HepG2 (cell line): ENCODE results near the gene SEPTIN10. TPM values are rescaled to one million over a fixed set of nuclear protein-coding genes. Genes with fewer than 3 reads are reported as not detected.

ENCODE experiments used
- ATF6 ChIP-seq: sonication (generic); formaldehyde crosslinking; conservative IDR thresholded peaks from 2 replicates; pipeline ENCODE4 v1.4.0; 2020; ENCODE audit warnings: missing genetic modification reagents
- EZH2 ChIP-seq: conservative IDR thresholded peaks from 2 replicates; pipeline ENCODE4 v1.6.1; 2012; ENCODE audit warnings: mild to moderate bottlenecking, low read depth, low read length, moderate library complexity
- FIP1L1 ChIP-seq: fragments of 200-400 bp; formaldehyde crosslinking; IDR thresholded peaks from 2 replicates; pipeline ENCODE4 v1.6.1; 2018; ENCODE audit warnings: low read depth, mild to moderate bottlenecking, low read length, moderate library complexity, borderline replicate concordance; ENCODE audit not compliant: insufficient read depth
- HNRNPLL ChIP-seq: fragments of 200-400 bp; formaldehyde crosslinking; IDR thresholded peaks from 2 replicates; pipeline ENCODE4 v1.6.1; 2017; ENCODE audit warnings: mild to moderate bottlenecking, low read depth, low read length; ENCODE audit not compliant: poor library complexity, severe bottlenecking
- KDM5B ChIP-seq: sonication (generic); formaldehyde crosslinking; IDR thresholded peaks from 2 replicates; pipeline ENCODE4 v1.4.0; 2020; ENCODE audit warnings: missing genetic modification reagents, mild to moderate bottlenecking, borderline replicate concordance
- LRRFIP1 ChIP-seq: sonication (generic); formaldehyde crosslinking; conservative IDR thresholded peaks from 2 replicates; pipeline ENCODE4 v1.4.0; 2020; ENCODE audit warnings: missing genetic modification reagents
- SALL1 ChIP-seq: sonication (generic); formaldehyde crosslinking; IDR thresholded peaks from 2 replicates; pipeline ENCODE4 v1.8.0; 2022; ENCODE audit warnings: mild to moderate bottlenecking, missing genetic modification reagents
- SMAD1 ChIP-seq: sonication (generic); formaldehyde crosslinking; IDR thresholded peaks from 2 replicates; pipeline ENCODE4 v1.4.0; 2020; ENCODE audit warnings: missing genetic modification reagents, low read depth, mild to moderate bottlenecking, borderline replicate concordance
- ZNF10 ChIP-seq: sonication (generic); formaldehyde crosslinking; IDR thresholded peaks from 2 replicates; pipeline ENCODE4 v1.4.0; 2020; ENCODE audit warnings: mild to moderate bottlenecking, low read depth, missing genetic modification reagents, borderline replicate concordance
- ZNF446 ChIP-seq: sonication (generic); formaldehyde crosslinking; IDR thresholded peaks from 2 replicates; pipeline ENCODE4 v1.5.0; 2020; ENCODE audit warnings: mild to moderate bottlenecking, missing genetic modification reagents
- ZNF776 ChIP-seq: sonication (generic); formaldehyde crosslinking; IDR thresholded peaks from 2 replicates; pipeline ENCODE4 v1.4.0; 2020; ENCODE audit warnings: mild to moderate bottlenecking, missing genetic modification reagents
- polyA plus RNA-seq, 8 experiments: library from polyadenylated mRNA; depleted of rRNA in 3 of 8; stranded (reverse) in 7 of 8; unstranded in 1 of 8; fragments of >200 nt; fragmentation: Illumina TruSeq in 4 of 8; extraction: Trizol in 4 of 8; gene quantifications; 2 replicates each; pipeline versions ENCODE4 v1.2.1 to v1.2.3, GENCODE V29; 2011 to 2016; ENCODE audit warnings: low read depth in 4 of 8, missing spikeins in 1 of 8, mixed read lengths in 1 of 8; ENCODE audit not compliant: insufficient read depth in 1 of 8
- total RNA-seq, 5 experiments: library from RNA; depleted of rRNA; stranded (reverse); fragments of >200 nt; fragmentation: Illumina TruSeq; extraction: Trizol; gene quantifications; 2 replicates each; pipeline ENCODE4 v1.2.3, GENCODE V29; 2016; ENCODE audit warnings: low read depth in 1 of 5
- TF ChIP-seq, protein P1 (sequence below): sonication (generic); formaldehyde crosslinking; IDR thresholded peaks from 2 replicates; pipeline ENCODE4 v1.5.0; 2020; ENCODE audit warnings: mild to moderate bottlenecking, missing genetic modification reagents, moderate library complexity
- TF ChIP-seq, protein P2 (sequence below): sonication (generic); formaldehyde crosslinking; IDR thresholded peaks from 2 replicates; pipeline ENCODE4 v1.5.1; 2020; ENCODE audit warnings: missing genetic modification reagents, mild to moderate bottlenecking, borderline replicate concordance
- TF ChIP-seq, protein P3 (sequence below): sonication (generic); formaldehyde crosslinking; IDR thresholded peaks from 2 replicates; pipeline ENCODE4 v1.5.1; 2020; ENCODE audit warnings: missing genetic modification reagents, mild to moderate bottlenecking, borderline replicate concordance
- TF ChIP-seq, protein P4 (sequence below): sonication (generic); formaldehyde crosslinking; IDR thresholded peaks from 2 replicates; pipeline ENCODE4 v1.4.0; 2020; ENCODE audit warnings: missing genetic modification reagents

Gene SEPTIN10
- total and polyA plus RNA-seq, 2 of the 13 experiments (the other 11 are each of a cell fraction or from before 2014, with no cell fraction given) = 45.8 to 67.5 TPM

GRCh38 chr2:109633284-109633961 lies 19.7 kb upstream of the SEPTIN10 start (continued):
- TF ChIP-seq, protein P1, sequence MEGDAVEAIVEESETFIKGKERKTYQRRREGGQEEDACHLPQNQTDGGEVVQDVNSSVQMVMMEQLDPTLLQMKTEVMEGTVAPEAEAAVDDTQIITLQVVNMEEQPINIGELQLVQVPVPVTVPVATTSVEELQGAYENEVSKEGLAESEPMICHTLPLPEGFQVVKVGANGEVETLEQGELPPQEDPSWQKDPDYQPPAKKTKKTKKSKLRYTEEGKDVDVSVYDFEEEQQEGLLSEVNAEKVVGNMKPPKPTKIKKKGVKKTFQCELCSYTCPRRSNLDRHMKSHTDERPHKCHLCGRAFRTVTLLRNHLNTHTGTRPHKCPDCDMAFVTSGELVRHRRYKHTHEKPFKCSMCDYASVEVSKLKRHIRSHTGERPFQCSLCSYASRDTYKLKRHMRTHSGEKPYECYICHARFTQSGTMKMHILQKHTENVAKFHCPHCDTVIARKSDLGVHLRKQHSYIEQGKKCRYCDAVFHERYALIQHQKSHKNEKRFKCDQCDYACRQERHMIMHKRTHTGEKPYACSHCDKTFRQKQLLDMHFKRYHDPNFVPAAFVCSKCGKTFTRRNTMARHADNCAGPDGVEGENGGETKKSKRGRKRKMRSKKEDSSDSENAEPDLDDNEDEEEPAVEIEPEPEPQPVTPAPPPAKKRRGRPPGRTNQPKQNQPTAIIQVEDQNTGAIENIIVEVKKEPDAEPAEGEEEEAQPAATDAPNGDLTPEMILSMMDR (CRISPR knock-in tag) = no peak
- TF ChIP-seq EZH2 (no peak), HNRNPLL (no peak), ATF6 (CRISPR knock-in tag) (no peak), ZNF446 (CRISPR knock-in tag) (no peak), KDM5B (CRISPR knock-in tag) (0 out of 2 replicates have a peak, but pooled peaks have one; percentile 11), SMAD1 (0 out of 2 replicates have a peak, but pooled peaks have one; percentile 42), ZNF776 (CRISPR knock-in tag) (no peak), SALL1 (no peak), ZNF10 (CRISPR knock-in tag) (no peak), FIP1L1 (no peak), LRRFIP1 (no peak)
- TF ChIP-seq, protein P2, sequence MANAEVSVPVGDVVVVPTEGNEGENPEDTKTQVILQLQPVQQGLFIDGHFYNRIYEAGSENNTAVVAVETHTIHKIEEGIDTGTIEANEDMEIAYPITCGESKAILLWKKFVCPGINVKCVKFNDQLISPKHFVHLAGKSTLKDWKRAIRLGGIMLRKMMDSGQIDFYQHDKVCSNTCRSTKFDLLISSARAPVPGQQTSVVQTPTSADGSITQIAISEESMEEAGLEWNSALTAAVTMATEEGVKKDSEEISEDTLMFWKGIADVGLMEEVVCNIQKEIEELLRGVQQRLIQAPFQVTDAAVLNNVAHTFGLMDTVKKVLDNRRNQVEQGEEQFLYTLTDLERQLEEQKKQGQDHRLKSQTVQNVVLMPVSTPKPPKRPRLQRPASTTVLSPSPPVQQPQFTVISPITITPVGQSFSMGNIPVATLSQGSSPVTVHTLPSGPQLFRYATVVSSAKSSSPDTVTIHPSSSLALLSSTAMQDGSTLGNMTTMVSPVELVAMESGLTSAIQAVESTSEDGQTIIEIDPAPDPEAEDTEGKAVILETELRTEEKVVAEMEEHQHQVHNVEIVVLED = 0 out of 2 replicates have a peak, but pooled peaks have one; percentile 18
- TF ChIP-seq, protein P3, sequence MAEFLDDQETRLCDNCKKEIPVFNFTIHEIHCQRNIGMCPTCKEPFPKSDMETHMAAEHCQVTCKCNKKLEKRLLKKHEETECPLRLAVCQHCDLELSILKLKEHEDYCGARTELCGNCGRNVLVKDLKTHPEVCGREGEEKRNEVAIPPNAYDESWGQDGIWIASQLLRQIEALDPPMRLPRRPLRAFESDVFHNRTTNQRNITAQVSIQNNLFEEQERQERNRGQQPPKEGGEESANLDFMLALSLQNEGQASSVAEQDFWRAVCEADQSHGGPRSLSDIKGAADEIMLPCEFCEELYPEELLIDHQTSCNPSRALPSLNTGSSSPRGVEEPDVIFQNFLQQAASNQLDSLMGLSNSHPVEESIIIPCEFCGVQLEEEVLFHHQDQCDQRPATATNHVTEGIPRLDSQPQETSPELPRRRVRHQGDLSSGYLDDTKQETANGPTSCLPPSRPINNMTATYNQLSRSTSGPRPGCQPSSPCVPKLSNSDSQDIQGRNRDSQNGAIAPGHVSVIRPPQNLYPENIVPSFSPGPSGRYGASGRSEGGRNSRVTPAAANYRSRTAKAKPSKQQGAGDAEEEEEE (CRISPR knock-in tag) = no peak
- TF ChIP-seq, protein P4, sequence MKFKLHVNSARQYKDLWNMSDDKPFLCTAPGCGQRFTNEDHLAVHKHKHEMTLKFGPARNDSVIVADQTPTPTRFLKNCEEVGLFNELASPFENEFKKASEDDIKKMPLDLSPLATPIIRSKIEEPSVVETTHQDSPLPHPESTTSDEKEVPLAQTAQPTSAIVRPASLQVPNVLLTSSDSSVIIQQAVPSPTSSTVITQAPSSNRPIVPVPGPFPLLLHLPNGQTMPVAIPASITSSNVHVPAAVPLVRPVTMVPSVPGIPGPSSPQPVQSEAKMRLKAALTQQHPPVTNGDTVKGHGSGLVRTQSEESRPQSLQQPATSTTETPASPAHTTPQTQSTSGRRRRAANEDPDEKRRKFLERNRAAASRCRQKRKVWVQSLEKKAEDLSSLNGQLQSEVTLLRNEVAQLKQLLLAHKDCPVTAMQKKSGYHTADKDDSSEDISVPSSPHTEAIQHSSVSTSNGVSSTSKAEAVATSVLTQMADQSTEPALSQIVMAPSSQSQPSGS (CRISPR knock-in tag) = no peak
